Measurements from ENCODE around the gene IFITM1. TPM values are rescaled to one million over a fixed set of nuclear protein-coding genes. Genes with fewer than 3 reads are reported as not detected.
A peak's percentile ranks its signal among the peaks of the same experiment; 100 is the strongest.

IFITM1 gene
- total RNA-seq, 6 donors from 2014 or later = 16.8 to 119 (median 74.5) TPM

- Histone ChIP-seq H3K27me3 (no peaks in the 10 kb centered on the region), H3K9me3 (no peaks in the 10 kb centered on the region), H3K36me3 (no peaks in the 10 kb centered on the region), H3K4me1 (peaks cover 6 to 17% (median 7%) of the 10 kb centered on the region in 4 donors), H3K4me3 (no peak overlapping the region), H3K27ac (no peak overlapping the region)
- TF ChIP-seq POLR2AphosphoS5 (IDR thresholded peaks at IDR 0.05) (no peak), EP300 (IDR thresholded peaks at IDR 0.05) (no peak), POLR2A (IDR thresholded peaks at IDR 0.05) (no peak)
- TF ChIP-seq, protein P1, sequence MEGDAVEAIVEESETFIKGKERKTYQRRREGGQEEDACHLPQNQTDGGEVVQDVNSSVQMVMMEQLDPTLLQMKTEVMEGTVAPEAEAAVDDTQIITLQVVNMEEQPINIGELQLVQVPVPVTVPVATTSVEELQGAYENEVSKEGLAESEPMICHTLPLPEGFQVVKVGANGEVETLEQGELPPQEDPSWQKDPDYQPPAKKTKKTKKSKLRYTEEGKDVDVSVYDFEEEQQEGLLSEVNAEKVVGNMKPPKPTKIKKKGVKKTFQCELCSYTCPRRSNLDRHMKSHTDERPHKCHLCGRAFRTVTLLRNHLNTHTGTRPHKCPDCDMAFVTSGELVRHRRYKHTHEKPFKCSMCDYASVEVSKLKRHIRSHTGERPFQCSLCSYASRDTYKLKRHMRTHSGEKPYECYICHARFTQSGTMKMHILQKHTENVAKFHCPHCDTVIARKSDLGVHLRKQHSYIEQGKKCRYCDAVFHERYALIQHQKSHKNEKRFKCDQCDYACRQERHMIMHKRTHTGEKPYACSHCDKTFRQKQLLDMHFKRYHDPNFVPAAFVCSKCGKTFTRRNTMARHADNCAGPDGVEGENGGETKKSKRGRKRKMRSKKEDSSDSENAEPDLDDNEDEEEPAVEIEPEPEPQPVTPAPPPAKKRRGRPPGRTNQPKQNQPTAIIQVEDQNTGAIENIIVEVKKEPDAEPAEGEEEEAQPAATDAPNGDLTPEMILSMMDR (IDR thresholded peaks at IDR 0.05) = no peak
- ATAC-seq (ENCODE audit: low FRiP score in 2 of 2) = no peak
- 85 to 91% methylated on average over 6 of the region's 6 CpGs for WGBS, 2 donors
- DNase-seq = no peak
These were observed 41.0 kb upstream of the IFITM1 start for GRCh38 chr11:272931-273198.

DNA sequence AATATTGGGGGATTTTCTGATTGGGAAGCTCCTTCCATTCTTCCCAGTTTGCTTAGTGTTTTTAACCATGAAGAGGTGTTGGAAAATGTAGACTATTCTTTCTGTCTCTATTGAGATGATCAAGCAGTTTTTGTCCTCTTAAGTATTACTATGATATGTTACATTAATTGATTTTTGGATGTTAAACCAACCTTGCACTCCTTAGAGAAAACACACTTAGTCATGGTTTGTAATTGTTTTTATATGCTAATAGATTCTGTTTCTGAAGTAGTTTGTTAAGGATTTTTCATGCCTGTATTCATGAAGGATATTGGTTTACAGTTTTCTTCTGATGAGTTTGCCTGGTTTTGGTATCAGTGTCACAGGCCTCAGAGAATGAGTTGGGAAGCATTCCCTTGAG, 37.6 kb upstream of the IFITM1 start:
- Histone ChIP-seq H3K4me3 (no peak overlapping the region), H3K27me3 (peaks cover 0 to 31% (median 18%) of the 10 kb centered on the region in 4 donors), H3K4me1 (peaks cover 25 to 30% (median 29%) of the 10 kb centered on the region in 4 donors), H3K9me3 (no peaks in the 10 kb centered on the region), H3K27ac (no peak overlapping the region), H3K36me3 (no peaks in the 10 kb centered on the region)
- DNase-seq = no peak
- TF ChIP-seq EP300 (IDR thresholded peaks at IDR 0.05) (no peak), POLR2A (IDR thresholded peaks at IDR 0.05) (no peak), POLR2AphosphoS5 (IDR thresholded peaks at IDR 0.05) (no peak)
- TF ChIP-seq, protein P1 (IDR thresholded peaks at IDR 0.05) = no peak
- ATAC-seq (ENCODE audit: low FRiP score in 2 of 2) = no peak

DNA sequence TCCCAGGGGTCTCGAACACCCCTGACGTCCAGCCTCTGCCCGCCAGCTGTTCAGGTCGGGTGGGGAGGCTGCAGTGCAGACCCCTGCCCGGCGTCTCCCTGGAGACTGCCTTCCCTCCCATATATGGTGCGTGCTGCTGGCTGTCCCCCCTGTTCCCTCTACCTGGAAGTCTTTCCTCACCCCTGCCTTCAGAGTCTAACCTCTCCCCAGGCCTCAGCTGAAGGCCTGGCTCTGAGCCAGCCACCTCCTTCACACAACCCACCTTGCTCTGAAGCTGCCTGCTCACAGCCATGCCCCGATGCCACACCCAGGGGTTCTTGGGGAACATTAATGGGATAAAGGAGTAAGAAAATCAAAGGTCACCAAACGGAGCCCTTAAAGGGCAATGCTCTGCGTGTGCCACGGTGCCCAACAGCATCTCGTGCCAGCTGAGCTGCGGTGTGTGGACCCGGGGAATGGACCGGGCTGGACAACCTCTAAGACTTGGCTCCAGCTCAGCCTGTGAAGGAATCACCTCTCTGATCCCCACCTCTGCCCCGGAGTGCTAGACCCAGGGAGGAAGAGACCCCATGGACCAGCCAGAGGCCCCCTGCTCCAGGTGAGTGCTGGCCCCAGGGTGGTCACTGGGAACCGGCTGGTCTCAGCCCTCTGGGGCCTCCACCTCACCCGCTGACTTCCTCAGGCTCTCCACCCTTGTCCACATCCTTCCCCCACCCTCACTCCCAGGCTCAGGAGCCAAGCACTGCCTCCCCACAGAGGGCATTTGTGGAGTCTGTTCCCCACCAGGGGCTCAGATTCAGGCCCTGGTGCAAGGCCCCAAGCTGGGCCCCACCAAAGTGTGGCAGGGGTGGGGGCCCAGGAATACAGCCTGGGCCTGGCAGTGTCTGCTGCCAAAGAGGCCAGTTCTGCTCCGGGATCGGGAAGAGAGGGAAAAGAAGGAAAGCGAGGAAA, 35.6 kb upstream of the IFITM1 start, which contains the start of gene NLRP6:
Gene NLRP6, plus strand, starts transcription at position 407 of the 951 bp plus-strand sequence. Its CDS starts 163 bp downstream, at position 570.
- DNase-seq (peak in 1 of 2 donors; percentile 57), ATAC-seq (ENCODE audit: low FRiP score in 2 of 2) (no peak)
- WGBS, 2 donors = 77% methylated on average over 21 of the region's 21 CpGs
- Histone ChIP-seq H3K4me3 (peak within 1 kb of the TSS in 3 of 4 donors; percentile 26 to 44 (median 32)), H3K27me3 (peaks cover 0 to 45% (median 28%) of the 10 kb centered on the region in 4 donors), H3K36me3 (no peaks in the 10 kb centered on the region), H3K4me1 (peaks cover 33 to 35% (median 34%) of the 10 kb centered on the region in 4 donors), H3K27ac (peak within 1 kb of the TSS in 3 of 4 donors; percentile 25 to 43 (median 34)), H3K9me3 (no peaks in the 10 kb centered on the region)
- peak in 1 of 4 donors; percentile 2 for TF ChIP-seq POLR2A (IDR thresholded peaks at IDR 0.05)
- TF ChIP-seq EP300 (IDR thresholded peaks at IDR 0.05) = no peak

- Histone ChIP-seq H3K27me3 (peaks cover 0 to 45% (median 28%) of the 10 kb centered on the region in 4 donors), H3K36me3 (no peaks in the 10 kb centered on the region), H3K4me1 (peaks cover 33 to 35% (median 34%) of the 10 kb centered on the region in 4 donors), H3K27ac (peak overlapping the region in 2 of 4 donors; percentile 34 to 43), H3K4me3 (peak overlapping the region in 3 of 4 donors; percentile 26 to 44 (median 32)), H3K9me3 (no peaks in the 10 kb centered on the region)
- 36 to 38% methylated on average over 10 to 31 of the region's 97 CpGs for WGBS, 2 donors
- TF ChIP-seq EP300 (IDR thresholded peaks at IDR 0.05) (no peak), POLR2A (IDR thresholded peaks at IDR 0.05) (peak in 1 of 4 donors; percentile 43)
- ATAC-seq (ENCODE audit: low FRiP score in 2 of 2) (peak in 1 of 2 donors; percentile 59), DNase-seq (peak in 1 of 2 donors; percentile 90)
These were observed 34.5 kb upstream of the IFITM1 start for GRCh38 chr11:279040-279965.

- Histone ChIP-seq H3K4me3 (peak overlapping the region in 3 of 4 donors; percentile 26 to 44 (median 32)), H3K36me3 (no peaks in the 10 kb centered on the region), H3K27me3 (peaks cover 0 to 45% (median 28%) of the 10 kb centered on the region in 4 donors), H3K27ac (peak overlapping the region in 3 of 4 donors; percentile 7 to 43 (median 34)), H3K9me3 (no peaks in the 10 kb centered on the region), H3K4me1 (peaks cover 33 to 35% (median 34%) of the 10 kb centered on the region in 4 donors)
- peak in 1 of 2 donors; percentile 90 for DNase-seq
- peak in 1 of 2 donors; percentile 51 for ATAC-seq (ENCODE audit: low FRiP score in 2 of 2)
- TF ChIP-seq POLR2AphosphoS5 (IDR thresholded peaks at IDR 0.05) (no peak), EP300 (IDR thresholded peaks at IDR 0.05) (no peak), POLR2A (IDR thresholded peaks at IDR 0.05) (no peak)
- TF ChIP-seq, protein P1 (IDR thresholded peaks at IDR 0.05) = no peak
- WGBS, 2 donors = 19% methylated on average over 47 of the region's 85 CpGs; no CpG with 5 or more reads in 1 of the 2 donors
These were observed 33.7 kb upstream of the IFITM1 start for GRCh38 chr11:279966-280705.
